H1 (cell line): ENCODE data around the gene TMX2. TPM values are rescaled to one million over a fixed set of nuclear protein-coding genes. Genes with fewer than 3 reads are reported as not detected.

ENCODE experiments used
- polyA plus RNA-seq, 7 experiments: library from polyadenylated mRNA; depleted of rRNA in 3 of 7; stranded (reverse) in 5 of 7; unstranded in 2 of 7; fragments of >200 nt in 5 of 7; fragments of 200-250 nt in 2 of 7; gene quantifications; 1 replicate in 5 of 7; 2 replicates in 1 of 7; 4 replicates in 1 of 7; pipeline versions ENCODE4 v1.2.1 to v1.2.3, GENCODE V29; 2011 to 2013; ENCODE audit warnings: missing spikeins in 2 of 7, mixed read lengths in 2 of 7
- total RNA-seq: library from RNA; stranded (reverse); fragmentation: NEBNext Ultra II Directional; extraction: Animal tissue kit (Norgen Biotek cat#: 25700); gene quantifications from 2 replicates; pipeline ENCODE4 v1.2.1, GENCODE V29; 2021
- TF ChIP-seq, protein P1 (sequence below): fragments of 300-600 bp; sonication (generic); IDR thresholded peaks from 2 replicates; pipeline ENCODE4 v1.7.1; 2012; ENCODE audit warnings: low read length, moderate library complexity, mild to moderate bottlenecking, inconsistent platforms; ENCODE audit not compliant: insufficient replicate concordance
- TF ChIP-seq, protein P2 (sequence below): IDR thresholded peaks from 2 replicates; pipeline ENCODE4 v1.6.1; 2012; ENCODE audit warnings: inconsistent platforms

TMX2 gene
- total and polyA plus RNA-seq, 2 of the 8 experiments (the other 6 are each of a cell fraction or from before 2014, with no cell fraction given), result 70.4 to 100.0 TPM

DNA sequence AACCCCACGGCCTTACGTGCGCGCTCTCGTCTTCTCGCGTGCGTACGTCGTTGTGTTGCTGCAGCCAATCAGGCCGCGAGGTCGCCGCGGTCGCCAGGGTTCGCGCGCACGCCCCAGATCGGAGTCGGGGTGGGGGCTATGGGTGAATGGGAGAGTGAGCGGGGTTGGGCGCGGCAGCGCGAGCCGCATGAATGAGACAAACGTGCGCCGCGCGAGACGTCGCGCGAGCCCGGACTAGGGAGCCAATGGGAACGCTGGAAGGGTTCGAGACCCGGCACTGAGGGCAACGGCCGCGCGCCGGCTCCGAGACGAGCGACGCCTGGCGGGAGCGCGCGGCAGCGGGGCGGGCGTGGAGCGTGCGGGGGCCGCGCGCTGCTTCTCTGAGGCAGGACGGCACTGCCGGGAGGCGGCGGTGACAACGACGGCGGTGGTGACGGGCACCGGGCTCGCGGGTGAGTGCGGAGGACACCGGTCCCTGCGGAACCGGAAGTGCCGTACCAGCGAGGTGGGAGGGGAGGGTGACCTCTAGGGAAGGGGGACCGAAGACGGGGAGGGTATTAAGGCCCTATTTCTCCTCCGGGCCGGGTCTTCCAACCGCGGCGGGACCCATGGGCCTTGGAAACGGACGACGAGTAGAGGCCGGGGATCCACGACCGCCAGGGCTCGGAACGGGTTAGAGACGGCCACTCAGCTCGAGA is 44.5 kb upstream of the TMX2 start, which contains the start of gene ZDHHC5 (continued):
- TF ChIP-seq, protein P1, sequence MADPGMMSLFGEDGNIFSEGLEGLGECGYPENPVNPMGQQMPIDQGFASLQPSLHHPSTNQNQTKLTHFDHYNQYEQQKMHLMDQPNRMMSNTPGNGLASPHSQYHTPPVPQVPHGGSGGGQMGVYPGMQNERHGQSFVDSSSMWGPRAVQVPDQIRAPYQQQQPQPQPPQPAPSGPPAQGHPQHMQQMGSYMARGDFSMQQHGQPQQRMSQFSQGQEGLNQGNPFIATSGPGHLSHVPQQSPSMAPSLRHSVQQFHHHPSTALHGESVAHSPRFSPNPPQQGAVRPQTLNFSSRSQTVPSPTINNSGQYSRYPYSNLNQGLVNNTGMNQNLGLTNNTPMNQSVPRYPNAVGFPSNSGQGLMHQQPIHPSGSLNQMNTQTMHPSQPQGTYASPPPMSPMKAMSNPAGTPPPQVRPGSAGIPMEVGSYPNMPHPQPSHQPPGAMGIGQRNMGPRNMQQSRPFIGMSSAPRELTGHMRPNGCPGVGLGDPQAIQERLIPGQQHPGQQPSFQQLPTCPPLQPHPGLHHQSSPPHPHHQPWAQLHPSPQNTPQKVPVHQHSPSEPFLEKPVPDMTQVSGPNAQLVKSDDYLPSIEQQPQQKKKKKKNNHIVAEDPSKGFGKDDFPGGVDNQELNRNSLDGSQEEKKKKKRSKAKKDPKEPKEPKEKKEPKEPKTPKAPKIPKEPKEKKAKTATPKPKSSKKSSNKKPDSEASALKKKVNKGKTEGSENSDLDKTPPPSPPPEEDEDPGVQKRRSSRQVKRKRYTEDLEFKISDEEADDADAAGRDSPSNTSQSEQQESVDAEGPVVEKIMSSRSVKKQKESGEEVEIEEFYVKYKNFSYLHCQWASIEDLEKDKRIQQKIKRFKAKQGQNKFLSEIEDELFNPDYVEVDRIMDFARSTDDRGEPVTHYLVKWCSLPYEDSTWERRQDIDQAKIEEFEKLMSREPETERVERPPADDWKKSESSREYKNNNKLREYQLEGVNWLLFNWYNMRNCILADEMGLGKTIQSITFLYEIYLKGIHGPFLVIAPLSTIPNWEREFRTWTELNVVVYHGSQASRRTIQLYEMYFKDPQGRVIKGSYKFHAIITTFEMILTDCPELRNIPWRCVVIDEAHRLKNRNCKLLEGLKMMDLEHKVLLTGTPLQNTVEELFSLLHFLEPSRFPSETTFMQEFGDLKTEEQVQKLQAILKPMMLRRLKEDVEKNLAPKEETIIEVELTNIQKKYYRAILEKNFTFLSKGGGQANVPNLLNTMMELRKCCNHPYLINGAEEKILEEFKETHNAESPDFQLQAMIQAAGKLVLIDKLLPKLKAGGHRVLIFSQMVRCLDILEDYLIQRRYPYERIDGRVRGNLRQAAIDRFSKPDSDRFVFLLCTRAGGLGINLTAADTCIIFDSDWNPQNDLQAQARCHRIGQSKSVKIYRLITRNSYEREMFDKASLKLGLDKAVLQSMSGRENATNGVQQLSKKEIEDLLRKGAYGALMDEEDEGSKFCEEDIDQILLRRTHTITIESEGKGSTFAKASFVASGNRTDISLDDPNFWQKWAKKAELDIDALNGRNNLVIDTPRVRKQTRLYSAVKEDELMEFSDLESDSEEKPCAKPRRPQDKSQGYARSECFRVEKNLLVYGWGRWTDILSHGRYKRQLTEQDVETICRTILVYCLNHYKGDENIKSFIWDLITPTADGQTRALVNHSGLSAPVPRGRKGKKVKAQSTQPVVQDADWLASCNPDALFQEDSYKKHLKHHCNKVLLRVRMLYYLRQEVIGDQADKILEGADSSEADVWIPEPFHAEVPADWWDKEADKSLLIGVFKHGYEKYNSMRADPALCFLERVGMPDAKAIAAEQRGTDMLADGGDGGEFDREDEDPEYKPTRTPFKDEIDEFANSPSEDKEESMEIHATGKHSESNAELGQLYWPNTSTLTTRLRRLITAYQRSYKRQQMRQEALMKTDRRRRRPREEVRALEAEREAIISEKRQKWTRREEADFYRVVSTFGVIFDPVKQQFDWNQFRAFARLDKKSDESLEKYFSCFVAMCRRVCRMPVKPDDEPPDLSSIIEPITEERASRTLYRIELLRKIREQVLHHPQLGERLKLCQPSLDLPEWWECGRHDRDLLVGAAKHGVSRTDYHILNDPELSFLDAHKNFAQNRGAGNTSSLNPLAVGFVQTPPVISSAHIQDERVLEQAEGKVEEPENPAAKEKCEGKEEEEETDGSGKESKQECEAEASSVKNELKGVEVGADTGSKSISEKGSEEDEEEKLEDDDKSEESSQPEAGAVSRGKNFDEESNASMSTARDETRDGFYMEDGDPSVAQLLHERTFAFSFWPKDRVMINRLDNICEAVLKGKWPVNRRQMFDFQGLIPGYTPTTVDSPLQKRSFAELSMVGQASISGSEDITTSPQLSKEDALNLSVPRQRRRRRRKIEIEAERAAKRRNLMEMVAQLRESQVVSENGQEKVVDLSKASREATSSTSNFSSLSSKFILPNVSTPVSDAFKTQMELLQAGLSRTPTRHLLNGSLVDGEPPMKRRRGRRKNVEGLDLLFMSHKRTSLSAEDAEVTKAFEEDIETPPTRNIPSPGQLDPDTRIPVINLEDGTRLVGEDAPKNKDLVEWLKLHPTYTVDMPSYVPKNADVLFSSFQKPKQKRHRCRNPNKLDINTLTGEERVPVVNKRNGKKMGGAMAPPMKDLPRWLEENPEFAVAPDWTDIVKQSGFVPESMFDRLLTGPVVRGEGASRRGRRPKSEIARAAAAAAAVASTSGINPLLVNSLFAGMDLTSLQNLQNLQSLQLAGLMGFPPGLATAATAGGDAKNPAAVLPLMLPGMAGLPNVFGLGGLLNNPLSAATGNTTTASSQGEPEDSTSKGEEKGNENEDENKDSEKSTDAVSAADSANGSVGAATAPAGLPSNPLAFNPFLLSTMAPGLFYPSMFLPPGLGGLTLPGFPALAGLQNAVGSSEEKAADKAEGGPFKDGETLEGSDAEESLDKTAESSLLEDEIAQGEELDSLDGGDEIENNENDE, result no peak
- TF ChIP-seq, protein P2, sequence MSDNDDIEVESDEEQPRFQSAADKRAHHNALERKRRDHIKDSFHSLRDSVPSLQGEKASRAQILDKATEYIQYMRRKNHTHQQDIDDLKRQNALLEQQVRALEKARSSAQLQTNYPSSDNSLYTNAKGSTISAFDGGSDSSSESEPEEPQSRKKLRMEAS, result peak; percentile 76
